HepG2 (cell line): Measurements from ENCODE around the gene ARHGAP4. TPM values are rescaled to one million over a fixed set of nuclear protein-coding genes. Genes with fewer than 3 reads are reported as not detected.

ENCODE experiments used
- CSRNP2 ChIP-seq: sonication (generic); formaldehyde crosslinking; conservative IDR thresholded peaks from 2 replicates; pipeline ENCODE4 v1.8.0; 2022; ENCODE audit warnings: low read depth, missing genetic modification reagents
- EP300 ChIP-seq, 3 experiments: sonication (generic) in 1 of 3; formaldehyde crosslinking in 1 of 3; IDR thresholded peaks; 2 replicates each; pipeline versions ENCODE4 v1.5.1 to v1.6.1; 2011 to 2020; ENCODE audit warnings: low read depth in 2 of 3, low read length in 2 of 3, borderline replicate concordance in 1 of 3, improper control_type of control experiment in 1 of 3, mild to moderate bottlenecking in 1 of 3, missing genetic modification reagents in 1 of 3, moderate library complexity in 1 of 3
- FOXK1 ChIP-seq: sonication (generic); formaldehyde crosslinking; IDR thresholded peaks from 2 replicates; pipeline ENCODE4 v1.4.0; 2020; ENCODE audit warnings: low read depth, missing genetic modification reagents, borderline replicate concordance
- GFI1 ChIP-seq: sonication (generic); formaldehyde crosslinking; IDR thresholded peaks from 2 replicates; pipeline ENCODE4 v1.5.0; 2020; ENCODE audit warnings: missing genetic modification reagents, mild to moderate bottlenecking, borderline replicate concordance
- LRRFIP1 ChIP-seq: sonication (generic); formaldehyde crosslinking; conservative IDR thresholded peaks from 2 replicates; pipeline ENCODE4 v1.4.0; 2020; ENCODE audit warnings: missing genetic modification reagents
- MBNL3 ChIP-seq: fragments of 250-450 bp; sonication (Bioruptor Pico); conservative IDR thresholded peaks from 2 replicates; pipeline ENCODE4 v1.8.0; 2022; ENCODE audit warnings: mild to moderate bottlenecking, inconsistent platforms
- NFRKB ChIP-seq: fragments of 450-650 bp; IDR thresholded peaks from 2 replicates; pipeline ENCODE4 v1.6.1; 2017
- SETDB1 ChIP-seq: sonication (generic); formaldehyde crosslinking; IDR thresholded peaks from 2 replicates; pipeline ENCODE4 v1.5.1; 2020; ENCODE audit warnings: missing genetic modification reagents, mild to moderate bottlenecking, borderline replicate concordance
- SKIL ChIP-seq: sonication (generic); formaldehyde crosslinking; IDR thresholded peaks from 2 replicates; pipeline ENCODE4 v1.8.0; 2022; ENCODE audit warnings: missing genetic modification reagents, mild to moderate bottlenecking, moderate library complexity, borderline replicate concordance
- TAF15 ChIP-seq: fragments of 200-400 bp; formaldehyde crosslinking; IDR thresholded peaks from one replicate; pipeline ENCODE4 v1.6.1; 2018; ENCODE audit warnings: mild to moderate bottlenecking, low read depth, low read length; ENCODE audit not compliant: poor library complexity, severe bottlenecking
- TFE3 ChIP-seq: IDR thresholded peaks from 2 replicates; pipeline ENCODE4 v1.6.1; 2016
- ZFP36L1 ChIP-seq: sonication (generic); formaldehyde crosslinking; IDR thresholded peaks from 2 replicates; pipeline ENCODE4 v1.8.0; 2022; ENCODE audit warnings: mild to moderate bottlenecking, missing genetic modification reagents, moderate library complexity
- ZNF12 ChIP-seq: sonication (generic); formaldehyde crosslinking; IDR thresholded peaks from 2 replicates; pipeline ENCODE4 v1.5.0; 2020; ENCODE audit warnings: missing genetic modification reagents
- ZNF547 ChIP-seq: sonication (generic); formaldehyde crosslinking; IDR thresholded peaks from 2 replicates; pipeline ENCODE4 v1.5.1; 2020; ENCODE audit warnings: mild to moderate bottlenecking, missing genetic modification reagents
- ZNF562 ChIP-seq: sonication (generic); formaldehyde crosslinking; IDR thresholded peaks from 2 replicates; pipeline ENCODE4 v1.8.0; 2022; ENCODE audit warnings: missing genetic modification reagents, borderline replicate concordance
- ZNF639 ChIP-seq: conservative IDR thresholded peaks from 2 replicates; pipeline ENCODE4 v1.6.1; 2018; ENCODE audit warnings: missing genetic modification reagents
- ZNF746 ChIP-seq: sonication (generic); formaldehyde crosslinking; IDR thresholded peaks from 2 replicates; pipeline ENCODE4 v1.8.0; 2022; ENCODE audit warnings: mild to moderate bottlenecking, missing genetic modification reagents
- ZNF781 ChIP-seq: sonication (generic); formaldehyde crosslinking; IDR thresholded peaks from 2 replicates; pipeline ENCODE4 v1.5.1; 2020; ENCODE audit warnings: borderline replicate concordance, mild to moderate bottlenecking, missing genetic modification reagents; ENCODE audit errors: not compliant biosample characterization
- ZNF879 ChIP-seq: sonication (generic); formaldehyde crosslinking; IDR thresholded peaks from 2 replicates; pipeline ENCODE4 v1.8.1; 2023; ENCODE audit warnings: missing genetic modification reagents
- polyA plus RNA-seq, 8 experiments: library from polyadenylated mRNA; depleted of rRNA in 3 of 8; stranded (reverse) in 7 of 8; unstranded in 1 of 8; fragments of >200 nt; fragmentation: Illumina TruSeq in 4 of 8; extraction: Trizol in 4 of 8; gene quantifications; 2 replicates each; pipeline versions ENCODE4 v1.2.1 to v1.2.3, GENCODE V29; 2011 to 2016; ENCODE audit warnings: low read depth in 4 of 8, missing spikeins in 1 of 8, mixed read lengths in 1 of 8; ENCODE audit not compliant: insufficient read depth in 1 of 8
- total RNA-seq, 5 experiments: library from RNA; depleted of rRNA; stranded (reverse); fragments of >200 nt; fragmentation: Illumina TruSeq; extraction: Trizol; gene quantifications; 2 replicates each; pipeline ENCODE4 v1.2.3, GENCODE V29; 2016; ENCODE audit warnings: low read depth in 1 of 5

The ARHGAP4 gene
- total and polyA plus RNA-seq, 2 of the 13 experiments (the other 11 are each of a cell fraction or from before 2014, with no cell fraction given) = 0.57 to 0.64 TPM

GRCh38 chrX:153875391-153876111, 50.5 kb downstream of the ARHGAP4 start (continued):
- TF ChIP-seq ZNF781 (CRISPR knock-in tag) (peak; percentile 100), ZFP36L1 (CRISPR knock-in tag) (peak; percentile 95), LRRFIP1 (CRISPR knock-in tag) (peak; percentile 99), TAF15 (no peak), MBNL3 (CRISPR knock-in tag) (no peak), CSRNP2 (CRISPR knock-in tag) (peak; percentile 96), SETDB1 (CRISPR knock-in tag) (no peak), ZNF639 (CRISPR knock-in tag) (peak; percentile 98), TFE3 (CRISPR knock-in tag) (peak; percentile 99), ZNF746 (peak; percentile 97), ZNF547 (CRISPR knock-in tag) (peak; percentile 99), ZNF879 (CRISPR knock-in tag) (peak; percentile 100), EP300 (IDR thresholded peaks at IDR 0.05; ENCODE audit: low read depth in 2 of 2, low read length in 2 of 2) (no peak), EP300 (CRISPR knock-in tag; IDR thresholded peaks at IDR 0.05; ENCODE audit: borderline replicate concordance) (peak; percentile 81; the same call in 1 of the 2 replicates), GFI1 (CRISPR knock-in tag) (peak; percentile 92), SKIL (CRISPR knock-in tag) (peak; percentile 86), ZNF12 (CRISPR knock-in tag) (peak; percentile 98), ZNF562 (peak; percentile 70; the same call in 1 of the 2 replicates), NFRKB (no peak), FOXK1 (CRISPR knock-in tag) (peak; percentile 99; the same call in 1 of the 2 replicates)
